SK-N-SH (cell line): ENCODE results near the gene MVB12A. TPM values are rescaled to one million over a fixed set of nuclear protein-coding genes. Genes with fewer than 3 reads are reported as not detected.

Source experiments
- CTCF ChIA-PET: fragments of 300-600, 350-600 bp; formaldehyde crosslinking; extraction: SDS; loops from one replicate; lab custom pipeline; 2021; lab: Yijun Ruan, JAX
- POLR2A ChIA-PET: fragments of 350-600 bp; sonication (Branson Sonifier 250); formaldehyde crosslinking; extraction: SDS; loops from one replicate; lab custom pipeline; 2020; ENCODE audit warnings: antibody characterized with exemption, inconsistent platforms; lab: Yijun Ruan, JAX
- DNase-seq: peaks from one replicate; pipeline ENCODE4 v3.0.0; 2012
- H2AFZ ChIP-seq: fragments of 200-600 bp; sonication (generic); 2 replicates; pipeline ENCODE4 v1.8.1; 2016; ENCODE audit warnings: antibody characterized with exemption, mild to moderate bottlenecking, low read depth
- H3F3A ChIP-seq: fragments of 200-600 bp; sonication (generic); replicated peaks from 2 replicates; pipeline ENCODE3; 2016; ENCODE audit warnings: antibody characterized with exemption, mild to moderate bottlenecking; ENCODE audit not compliant: insufficient read depth
- H3K27ac ChIP-seq, 2 experiments: fragments of 200-500 bp in 1 of 2; fragments of 200-600 bp in 1 of 2; sonication (Bioruptor generic) in 1 of 2; sonication (generic), shearing (Covaris generic) in 1 of 2; 2 replicates each; pipeline versions ENCODE4 v1.5.1 to v1.6.1; 2014 to 2016; ENCODE audit warnings: low read depth in 2 of 2, inconsistent platforms in 1 of 2, low read length in 1 of 2, mild to moderate bottlenecking in 1 of 2, mixed read lengths in 1 of 2
- H3K27me3 ChIP-seq: fragments of 200-600 bp; sonication (generic), shearing (Covaris generic); 2 replicates; pipeline ENCODE4 v1.6.1; 2016; ENCODE audit warnings: mixed run types; ENCODE audit not compliant: insufficient read depth
- H3K36me3 ChIP-seq, 2 experiments: fragments of 200-500 bp in 1 of 2; fragments of 200-600 bp in 1 of 2; sonication (Bioruptor generic) in 1 of 2; sonication (generic) in 1 of 2; replicated peaks in 1 of 2; 2 replicates each; pipeline versions ENCODE3 to v1.5.1; 2014 to 2016; ENCODE audit warnings: low read length in 1 of 2, mild to moderate bottlenecking in 1 of 2; ENCODE audit not compliant: insufficient read depth in 2 of 2, control insufficient read depth in 1 of 2
- H3K4me1 ChIP-seq, 2 experiments: fragments of 200-500 bp in 1 of 2; fragments of 200-600 bp in 1 of 2; sonication (Bioruptor generic) in 1 of 2; sonication (generic), shearing (Covaris generic) in 1 of 2; 2 replicates each; pipeline versions ENCODE4 v1.5.1 to v1.6.1; 2014 to 2016; ENCODE audit warnings: low read depth in 1 of 2, low read length in 1 of 2, mixed run types in 1 of 2; ENCODE audit not compliant: insufficient read depth in 2 of 2, control insufficient read depth in 1 of 2
- H3K4me2 ChIP-seq: fragments of 200-600 bp; sonication (generic), shearing (Covaris generic); 2 replicates; pipeline ENCODE4 v1.6.1; 2017; ENCODE audit warnings: mixed run types
- H3K4me3 ChIP-seq, 2 experiments: fragments of 200-500 bp in 1 of 2; fragments of 200-600 bp in 1 of 2; sonication (Bioruptor generic) in 1 of 2; sonication (generic), shearing (Covaris generic) in 1 of 2; 2 replicates each; pipeline versions ENCODE4 v1.5.1 to v1.8.1; 2014 to 2016; ENCODE audit warnings: low read depth in 2 of 2, inconsistent platforms in 1 of 2, low read length in 1 of 2, mild to moderate bottlenecking in 1 of 2, mixed read lengths in 1 of 2, moderate library complexity in 1 of 2
- H3K79me2 ChIP-seq: fragments of 200-600 bp; sonication (generic); 2 replicates; pipeline ENCODE4 v1.8.1; 2017; ENCODE audit warnings: mild to moderate bottlenecking; ENCODE audit not compliant: insufficient read depth
- H3K9ac ChIP-seq: fragments of 200-600 bp; sonication (generic); 2 replicates; pipeline ENCODE4 v1.6.1; 2017; ENCODE audit warnings: mixed run types
- H3K9me2 ChIP-seq: fragments of 200-600 bp; sonication (generic); 2 replicates; pipeline ENCODE4 v1.6.1; 2017; ENCODE audit warnings: mixed run types
- H3K9me3 ChIP-seq: fragments of 200-600 bp; sonication (generic); 2 replicates; pipeline ENCODE4 v1.6.1; 2017; ENCODE audit warnings: mixed run types, mild to moderate bottlenecking, moderate library complexity
- H4K20me1 ChIP-seq: fragments of 200-600 bp; sonication (generic); 2 replicates; pipeline ENCODE4 v1.6.1; 2017; ENCODE audit warnings: mild to moderate bottlenecking, mixed run types; ENCODE audit not compliant: insufficient read depth
- CHD2 ChIP-seq: fragments of 150-350 bp; IDR thresholded peaks from 2 replicates; pipeline ENCODE4 v1.6.1; 2018; ENCODE audit warnings: low read length; ENCODE audit not compliant: partially characterized antibody
- EZH2phosphoT487 ChIP-seq: fragments of 200-600 bp; sonication (generic); IDR thresholded peaks from 2 replicates; pipeline ENCODE4 v1.6.1; 2017; ENCODE audit warnings: low read depth, mixed run types, mild to moderate bottlenecking, antibody characterized with exemption, moderate library complexity, borderline replicate concordance
- FOXM1 ChIP-seq: IDR thresholded peaks from 2 replicates; pipeline ENCODE4 v1.4.0; 2012; ENCODE audit warnings: low read depth, mild to moderate bottlenecking
- GATA2 ChIP-seq: sonication (generic); formaldehyde crosslinking; IDR thresholded peaks from 2 replicates; pipeline ENCODE4 v1.5.0; 2020; ENCODE audit warnings: mild to moderate bottlenecking, missing genetic modification reagents
- MEF2A ChIP-seq: IDR thresholded peaks from 2 replicates; pipeline ENCODE4 v1.4.0; 2012; ENCODE audit warnings: low read depth, borderline replicate concordance
- MXI1 ChIP-seq: IDR thresholded peaks from 2 replicates; pipeline ENCODE4 v1.6.1; 2012; ENCODE audit warnings: mild to moderate bottlenecking, low read depth, low read length, improper control_type of control experiment
- POLR2AphosphoS5 ChIP-seq: IDR thresholded peaks from 2 replicates; pipeline ENCODE4 v1.6.1; 2012; ENCODE audit warnings: low read depth, low read length
- RCOR1 ChIP-seq: fragments of 150-350 bp; IDR thresholded peaks from 2 replicates; pipeline ENCODE4 v1.6.1; 2017; ENCODE audit warnings: antibody characterized with exemption, low read length
- SMC3 ChIP-seq: IDR thresholded peaks from 2 replicates; pipeline ENCODE4 v1.6.1; 2012; ENCODE audit warnings: low read depth, low read length, improper control_type of control experiment
- TAF1 ChIP-seq: IDR thresholded peaks from 2 replicates; pipeline ENCODE4 v1.6.1; 2012; ENCODE audit warnings: low read depth, mild to moderate bottlenecking, low read length, moderate library complexity, borderline replicate concordance
- TEAD4 ChIP-seq: IDR thresholded peaks from 2 replicates; pipeline ENCODE4 v1.4.0; 2012; ENCODE audit warnings: mild to moderate bottlenecking, borderline replicate concordance; ENCODE audit not compliant: insufficient read depth
- WGBS: methylation state at CpG from one replicate; pipeline ENCODE4 v1.1.6; 2017; ENCODE audit warnings: low lambda C conversion rate; 5-methylcytosine and 5-hydroxymethylcytosine counted together
- polyA plus RNA-seq, 3 experiments: library from polyadenylated mRNA; depleted of rRNA; stranded (reverse); fragments of >200 nt; gene quantifications; 2 replicates each; pipeline ENCODE4 v1.2.3, GENCODE V29; 2012
- TF ChIP-seq, protein P1 (sequence below): IDR thresholded peaks from 2 replicates; pipeline ENCODE4 v1.4.0; 2012; ENCODE audit warnings: low read depth
- TF ChIP-seq, protein P2 (sequence below): IDR thresholded peaks from 2 replicates; pipeline ENCODE4 v1.4.0; 2012; ENCODE audit warnings: low read depth, borderline replicate concordance

The MVB12A gene
- polyA plus RNA-seq, 1 of the 3 experiments (the other 2 are of a cell fraction), result 63.9 TPM

DNA sequence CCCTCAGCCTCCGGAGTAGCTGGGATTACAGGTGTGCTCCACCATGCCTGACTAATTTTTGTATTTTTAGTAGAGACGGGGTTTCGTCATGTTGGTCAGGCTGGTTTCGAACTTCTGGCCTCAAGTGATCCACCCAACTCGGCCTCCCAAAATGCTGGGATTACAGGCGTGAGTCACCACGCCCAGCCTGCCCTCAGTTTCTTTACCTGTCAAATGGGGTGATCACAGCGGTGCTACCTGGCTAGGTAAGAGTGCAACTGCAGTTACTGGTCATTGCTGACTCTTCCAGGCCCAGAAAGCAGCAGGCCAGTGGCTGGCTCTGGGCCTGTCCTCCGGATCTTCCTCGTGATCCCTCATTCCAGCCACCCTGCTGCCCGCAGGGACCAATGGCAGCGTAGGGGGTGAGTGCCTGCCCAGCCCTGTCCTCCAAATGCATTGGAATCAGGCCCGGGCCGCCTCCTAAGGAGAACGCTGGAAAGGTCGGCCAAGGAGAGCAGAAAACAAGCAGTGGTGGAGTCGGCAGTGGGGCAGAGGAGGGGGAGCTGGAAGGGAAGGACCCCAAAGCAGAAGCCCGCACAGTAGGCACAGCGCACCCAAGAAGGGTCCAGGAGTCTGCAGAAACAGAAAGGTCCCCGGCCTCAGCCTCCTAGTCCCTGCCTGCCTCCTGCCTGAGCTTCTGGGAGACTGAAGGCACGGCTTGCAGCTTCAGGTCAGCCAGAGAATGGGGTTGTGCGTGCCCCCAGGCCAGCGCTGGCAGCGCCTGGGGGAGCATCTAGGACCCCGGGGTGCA lies 48.6 kb downstream of the MVB12A start:
- no peaks in the 10 kb centered on the region for H3K9me3 ChIP-seq
- no peaks in the 10 kb centered on the region; the same call in 1 of the 2 replicates for H4K20me1 ChIP-seq
- peaks cover 26% of the 10 kb centered on the region for H3K79me2 ChIP-seq
- H3K27ac ChIP-seq, result peak overlapping the region in 1 of 2 experiments; percentile 72; a peak in 1 of 4 replicates
- H3K36me3 ChIP-seq, result no peaks in the 10 kb centered on the region
- H2AFZ ChIP-seq, result peak overlapping the region; percentile 90
- H3K4me3 ChIP-seq, result no peak overlapping the region
- H3K4me1 ChIP-seq, result peaks cover 11 to 17% of the 10 kb centered on the region in 2 experiments; a peak in 3 of 4 replicates
- ChIA-PET CTCF (interaction anchor here (0.9 to 2.4 kb wide), 8 partner anchors 16 to 135 kb away, joined by 3 to 9 read pairs (median 4); partner anchors contain the start of gene TMEM221), POLR2A (interaction anchor here (0.5 to 0.9 kb wide), 2 partner anchors 43 to 46 kb away, joined by 3 to 4 read pairs; partner anchors contain the start of gene PGLS)
- H3K9ac ChIP-seq, result 0 out of 2 replicates have a peak overlapping the region, but pooled peaks have one; percentile 70
- DNase-seq, result no peak
- H3K27me3 ChIP-seq, result no peaks in the 10 kb centered on the region
- TF ChIP-seq TEAD4 (no peak), MEF2A (no peak), POLR2AphosphoS5 (no peak)
- 90% methylated on average over 18 of the region's 25 CpGs for WGBS
- peaks cover 3% of the 10 kb centered on the region for H3F3A ChIP-seq
- peak overlapping the region; percentile 93 for H3K4me2 ChIP-seq
- no peaks in the 10 kb centered on the region for H3K9me2 ChIP-seq

DNA sequence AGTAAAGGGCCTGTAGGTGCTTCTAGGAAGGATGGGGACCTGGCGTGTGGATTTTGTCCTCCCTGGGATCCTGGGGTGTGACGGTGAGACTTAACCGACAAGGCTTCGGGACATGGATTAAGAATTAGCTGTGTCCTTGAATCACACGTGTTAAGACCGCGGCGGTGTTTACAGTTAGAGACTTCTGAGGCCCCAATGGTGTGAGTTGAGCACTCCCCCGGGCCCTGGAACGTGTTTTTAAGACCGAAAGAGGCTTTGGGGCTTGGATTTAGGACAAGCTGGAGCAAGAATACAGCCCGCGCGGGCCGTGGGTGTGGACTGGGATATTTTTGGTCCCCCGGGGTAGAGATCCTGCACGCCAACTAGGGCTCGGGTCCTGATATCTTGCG lies 49.2 kb downstream of the MVB12A start:
- Histone ChIP-seq H3K9ac (peak overlapping the region; percentile 70; the same call in 1 of the 2 replicates), H3F3A (peaks cover 3% of the 10 kb centered on the region), H3K9me3 (no peaks in the 10 kb centered on the region), H3K4me2 (peak overlapping the region; percentile 93), H3K79me2 (peaks cover 32% of the 10 kb centered on the region), H4K20me1 (no peaks in the 10 kb centered on the region; the same call in 1 of the 2 replicates), H3K27me3 (no peaks in the 10 kb centered on the region), H3K4me1 (peaks cover 11 to 17% of the 10 kb centered on the region in 2 experiments; a peak in 3 of 4 replicates), H3K4me3 (peak overlapping the region; percentile 64 to 67), H2AFZ (peak overlapping the region; percentile 90), H3K27ac (peak overlapping the region; percentile 65 to 72; a peak in 3 of 4 replicates), H3K36me3 (no peaks in the 10 kb centered on the region), H3K9me2 (no peaks in the 10 kb centered on the region)
- POLR2A ChIA-PET, result interaction anchor here (0.5 to 0.9 kb wide), 2 partner anchors 42 to 45 kb away, joined by 3 to 4 read pairs; partner anchors contain the start of gene PGLS
- CTCF ChIA-PET, result interaction anchor here (0.9 to 2.4 kb wide), 7 partner anchors 16 to 135 kb away, joined by 3 to 9 read pairs (median 3); partner anchors contain the start of gene TMEM221
- DNase-seq, result no peak
- 26% methylated on average over 15 of the region's 19 CpGs for WGBS
- TF ChIP-seq FOXM1, result no peak

DNA sequence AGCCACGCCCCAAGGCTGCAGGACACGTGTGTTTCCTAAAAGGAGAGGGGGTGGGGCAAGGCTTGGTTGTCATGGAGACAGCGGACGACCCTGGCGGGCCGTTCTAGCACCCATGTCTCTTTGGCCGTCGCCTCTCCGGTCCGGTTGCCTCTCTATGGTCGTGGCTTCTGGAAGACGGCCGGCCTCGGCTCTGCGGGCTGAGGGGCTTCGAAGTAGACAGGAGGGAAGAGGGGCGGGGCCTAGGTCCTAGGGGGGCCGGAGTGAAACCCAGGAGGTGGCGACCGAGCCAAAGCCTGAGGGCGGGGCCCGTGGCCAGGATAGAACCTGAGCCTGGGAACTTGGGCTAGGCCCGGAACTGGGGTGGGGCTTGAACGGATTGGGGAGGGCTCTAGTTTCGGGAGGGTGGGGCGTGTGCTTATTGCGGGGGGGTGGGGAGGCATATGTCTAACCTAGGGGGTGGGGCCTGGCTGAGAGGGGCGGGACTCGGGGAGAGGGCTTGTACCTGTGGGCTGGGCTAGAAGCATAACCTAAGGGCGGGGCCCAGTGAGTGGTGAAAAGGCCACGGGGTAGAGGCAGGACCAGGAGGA lies 49.7 kb downstream of the MVB12A start:
- H3K4me1 ChIP-seq, result peaks cover 11 to 17% of the 10 kb centered on the region in 2 experiments; a peak in 3 of 4 replicates
- ChIA-PET POLR2A (interaction anchor here (0.6 to 0.9 kb wide), 2 partner anchors 42 to 50 kb away, joined by 4 read pairs; partner anchors contain the start of genes MVB12A and PGLS), CTCF (interaction anchor here (0.9 to 2.7 kb wide), 9 partner anchors 27 to 136 kb away, joined by 3 to 8 read pairs (median 5); partner anchors contain the start of gene PGLS)
- H2AFZ ChIP-seq, result peak overlapping the region; percentile 90
- under 1% methylated on average over 28 of the region's 31 CpGs for WGBS
- TF ChIP-seq CHD2, result peak; percentile 29
- TF ChIP-seq GATA2, result no peak
- TF ChIP-seq, protein P1, sequence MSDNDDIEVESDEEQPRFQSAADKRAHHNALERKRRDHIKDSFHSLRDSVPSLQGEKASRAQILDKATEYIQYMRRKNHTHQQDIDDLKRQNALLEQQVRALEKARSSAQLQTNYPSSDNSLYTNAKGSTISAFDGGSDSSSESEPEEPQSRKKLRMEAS, result peak; percentile 60
- TF ChIP-seq, protein P2, sequence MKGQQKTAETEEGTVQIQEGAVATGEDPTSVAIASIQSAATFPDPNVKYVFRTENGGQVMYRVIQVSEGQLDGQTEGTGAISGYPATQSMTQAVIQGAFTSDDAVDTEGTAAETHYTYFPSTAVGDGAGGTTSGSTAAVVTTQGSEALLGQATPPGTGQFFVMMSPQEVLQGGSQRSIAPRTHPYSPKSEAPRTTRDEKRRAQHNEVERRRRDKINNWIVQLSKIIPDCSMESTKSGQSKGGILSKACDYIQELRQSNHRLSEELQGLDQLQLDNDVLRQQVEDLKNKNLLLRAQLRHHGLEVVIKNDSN, result peak; percentile 43; the same call in 1 of the 2 replicates
- no peak; the same call in 1 of the 2 replicates for TF ChIP-seq RCOR1
- TF ChIP-seq TEAD4, result no peak
- TF ChIP-seq TAF1, result 0 out of 2 replicates have a peak, but pooled peaks have one; percentile 26
- no peak for TF ChIP-seq SMC3
- TF ChIP-seq EZH2phosphoT487, result no peak
- peak; percentile 98 for TF ChIP-seq MXI1
- H3K4me3 ChIP-seq, result peak overlapping the region; percentile 67 to 72
- H3K79me2 ChIP-seq, result peaks cover 34% of the 10 kb centered on the region
- peak overlapping the region; percentile 93 for H3K4me2 ChIP-seq
- no peaks in the 10 kb centered on the region for H3K9me3 ChIP-seq
- DNase-seq, result peak; percentile 88
- H3K9me2 ChIP-seq, result no peaks in the 10 kb centered on the region
- peaks cover 3% of the 10 kb centered on the region for H3F3A ChIP-seq
- H3K27me3 ChIP-seq, result no peaks in the 10 kb centered on the region
- peak overlapping the region; percentile 70 for H3K9ac ChIP-seq
- peak overlapping the region; percentile 72 to 80 for H3K27ac ChIP-seq
- no peaks in the 10 kb centered on the region for H3K36me3 ChIP-seq
- H4K20me1 ChIP-seq, result no peaks in the 10 kb centered on the region; the same call in 1 of the 2 replicates
